ENCODE measurements around the gene SEL1L.

SEL1L gene

GRCh38 chr14:81454572-81455218, 79.0 kb downstream of the SEL1L start:
- no peak for TF ChIP-seq CTCF (IDR thresholded peaks at IDR 0.05)
- H3K4me1 ChIP-seq = no peaks in the 10 kb centered on the region
- no peak overlapping the region for H2AFZ ChIP-seq
- H3K36me3 ChIP-seq (ENCODE audit: control insufficient read depth, insufficient read depth, low read length) = no peaks in the 10 kb centered on the region
- no peaks in the 10 kb centered on the region for H3K79me2 ChIP-seq
- no peaks in the 10 kb centered on the region for H3K27me3 ChIP-seq (ENCODE audit: control insufficient read depth, insufficient read depth, low read length)
- H3K9me3 ChIP-seq (ENCODE audit: control insufficient read depth, low read length) = no peaks in the 10 kb centered on the region
- no peak overlapping the region for H3K4me2 ChIP-seq (ENCODE audit: low read length)
- H3K4me3 ChIP-seq (ENCODE audit: low read depth, low read length) = no peak overlapping the region
- no peak overlapping the region for H3K27ac ChIP-seq
- H3K9ac ChIP-seq = no peak overlapping the region

GRCh38 chr14:81453166-81453766, 80.4 kb downstream of the SEL1L start:
- TF ChIP-seq CTCF (IDR thresholded peaks at IDR 0.05) = peak; percentile 91
- H3K27ac ChIP-seq = no peak overlapping the region
- no peak overlapping the region for H3K4me3 ChIP-seq (ENCODE audit: low read depth, low read length)

GRCh38 chr14:81452341-81453133, 81.1 kb downstream of the SEL1L start:
- H3K9ac ChIP-seq = no peak overlapping the region
- no peaks in the 10 kb centered on the region for H3K4me1 ChIP-seq
- H3K79me2 ChIP-seq = no peaks in the 10 kb centered on the region
- no peak for TF ChIP-seq CTCF (IDR thresholded peaks at IDR 0.05)
- no peak overlapping the region for H3K27ac ChIP-seq
- no peak overlapping the region for H3K4me3 ChIP-seq (ENCODE audit: low read depth, low read length)
- H3K9me3 ChIP-seq (ENCODE audit: control insufficient read depth, low read length) = no peaks in the 10 kb centered on the region
- H3K4me2 ChIP-seq (ENCODE audit: low read length) = no peak overlapping the region
- peak overlapping the region; percentile 3 for H2AFZ ChIP-seq
- no peaks in the 10 kb centered on the region for H3K36me3 ChIP-seq (ENCODE audit: control insufficient read depth, insufficient read depth, low read length)
- no peaks in the 10 kb centered on the region for H3K27me3 ChIP-seq (ENCODE audit: control insufficient read depth, insufficient read depth, low read length)

More at GRCh38 chr14:81453166-81453766, 80.4 kb downstream of the SEL1L start:
- H3K27me3 ChIP-seq (ENCODE audit: control insufficient read depth, insufficient read depth, low read length) = no peaks in the 10 kb centered on the region
- no peak overlapping the region for H3K9ac ChIP-seq
- H3K36me3 ChIP-seq (ENCODE audit: control insufficient read depth, insufficient read depth, low read length) = no peaks in the 10 kb centered on the region
- no peak overlapping the region for H3K4me2 ChIP-seq (ENCODE audit: low read length)
- H3K4me1 ChIP-seq = no peaks in the 10 kb centered on the region
- H3K9me3 ChIP-seq (ENCODE audit: control insufficient read depth, low read length) = no peaks in the 10 kb centered on the region
- H2AFZ ChIP-seq = peak overlapping the region; percentile 3
- no peaks in the 10 kb centered on the region for H3K79me2 ChIP-seq

- Histone ChIP-seq H3K4me1 (no peaks in the 10 kb centered on the region), H3K27me3 (ENCODE audit: control insufficient read depth, insufficient read depth, low read length) (no peaks in the 10 kb centered on the region), H3K79me2 (no peaks in the 10 kb centered on the region), H3K9me3 (ENCODE audit: control insufficient read depth, low read length) (no peaks in the 10 kb centered on the region), H3K27ac (no peak overlapping the region), H2AFZ (no peak overlapping the region), H3K4me3 (ENCODE audit: low read depth, low read length) (no peak overlapping the region), H3K36me3 (ENCODE audit: control insufficient read depth, insufficient read depth, low read length) (no peaks in the 10 kb centered on the region), H3K9ac (no peak overlapping the region), H3K4me2 (ENCODE audit: low read length) (no peak overlapping the region)
- no peak for TF ChIP-seq CTCF (IDR thresholded peaks at IDR 0.05)
These were observed 82.7 kb downstream of the SEL1L start for GRCh38 chr14:81450976-81451375.
